Left ventricle myocardium inferior (tissue), 1 donor: Measurements from ENCODE around the gene MAP7. TPM values are rescaled to one million over a fixed set of nuclear protein-coding genes. Genes with fewer than 3 reads are reported as not detected.
"Not testable (repeated sequence)": the region's sequence is repeated elsewhere in the genome, so short reads cannot be mapped to it uniquely, and the experiment has no call there.

Source experiments
- DNase-seq: peaks from one replicate; pipeline ENCODE4 v3.0.0-alpha.2; 2020
- H3K27ac ChIP-seq: fragments of 200-600 bp; replicated peaks from 2 replicates; pipeline ENCODE4 v1.8.0; 2021
- H3K27me3 ChIP-seq: fragments of 200-600 bp; 2 replicates; pipeline ENCODE4 v1.8.0; 2021; ENCODE audit warnings: low read depth
- H3K36me3 ChIP-seq: fragments of 200-600 bp; 2 replicates; pipeline ENCODE4 v1.8.0; 2021
- H3K4me1 ChIP-seq: fragments of 200-600 bp; 2 replicates; pipeline ENCODE4 v1.8.0; 2021
- H3K4me3 ChIP-seq: fragments of 200-600 bp; 2 replicates; pipeline ENCODE4 v1.8.0; 2021; ENCODE audit warnings: mild to moderate bottlenecking, moderate library complexity
- H3K9me3 ChIP-seq: fragments of 200-600 bp; replicated peaks from 2 replicates; pipeline ENCODE4 v1.8.0; 2021
- intact Hi-C: fragments of 100-400 bp; cut with micrococcal nuclease; formaldehyde crosslinking; loops from one replicate; pipeline ENCODE4 v1.11.0; 2022
- total RNA-seq: library from RNA; stranded (reverse); fragmentation: NEBNext Ultra II Directional; extraction: Animal tissue kit (Norgen Biotek cat#: 25700); gene quantifications from one replicate; pipeline ENCODE4 v1.2.1, GENCODE V29; 2021
- TF ChIP-seq, protein P1 (sequence below): fragments of 200-600 bp; IDR thresholded peaks from 2 replicates; pipeline ENCODE4 v1.8.0; 2021; ENCODE audit warnings: antibody characterized with exemption, mild to moderate bottlenecking, borderline replicate concordance
- donor health status: DM: no; HTN: yes; CAD: no; lungs with severe emphysema.

MAP7 gene
- total RNA-seq, 1 donor from 2014 or later = 3.1 TPM

DNA sequence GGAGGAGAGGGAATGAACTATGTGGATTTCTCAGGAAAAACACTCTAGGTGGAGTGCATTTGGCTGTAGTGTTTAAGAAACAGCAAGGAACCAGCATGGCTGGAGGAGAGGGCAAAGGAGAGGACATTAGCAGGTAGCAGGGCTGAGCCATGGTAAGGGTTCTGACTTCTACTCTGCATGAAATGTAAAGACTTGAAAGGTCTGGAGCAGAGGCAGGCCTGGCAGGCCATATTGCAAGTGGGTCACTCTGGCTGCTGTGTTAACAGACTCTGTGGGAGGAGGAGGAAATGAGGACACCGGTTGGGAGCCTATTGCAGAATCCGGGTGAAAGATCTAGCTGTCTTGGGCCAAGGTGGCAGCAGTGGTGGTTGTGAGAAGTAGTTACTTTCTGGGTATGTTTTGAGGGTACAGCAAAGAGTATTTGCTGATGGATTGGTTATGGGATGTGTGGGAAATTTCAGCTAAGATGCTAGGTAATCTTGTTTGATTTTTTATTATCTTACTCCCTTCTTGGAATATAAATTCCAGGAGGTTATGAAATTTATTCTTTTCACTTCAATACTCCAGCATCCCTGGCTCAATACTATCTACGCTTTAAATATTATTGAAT lies 144.7 kb downstream of the MAP7 start:
- Histone ChIP-seq H3K36me3 (no peaks in the 10 kb centered on the region), H3K9me3 (no peaks in the 10 kb centered on the region), H3K27ac (no peak overlapping the region), H3K4me3 (no peak overlapping the region), H3K4me1 (no peaks in the 10 kb centered on the region), H3K27me3 (no peaks in the 10 kb centered on the region)
- intact Hi-C loops = no loop called here
- no peak for DNase-seq
- TF ChIP-seq, protein P1, sequence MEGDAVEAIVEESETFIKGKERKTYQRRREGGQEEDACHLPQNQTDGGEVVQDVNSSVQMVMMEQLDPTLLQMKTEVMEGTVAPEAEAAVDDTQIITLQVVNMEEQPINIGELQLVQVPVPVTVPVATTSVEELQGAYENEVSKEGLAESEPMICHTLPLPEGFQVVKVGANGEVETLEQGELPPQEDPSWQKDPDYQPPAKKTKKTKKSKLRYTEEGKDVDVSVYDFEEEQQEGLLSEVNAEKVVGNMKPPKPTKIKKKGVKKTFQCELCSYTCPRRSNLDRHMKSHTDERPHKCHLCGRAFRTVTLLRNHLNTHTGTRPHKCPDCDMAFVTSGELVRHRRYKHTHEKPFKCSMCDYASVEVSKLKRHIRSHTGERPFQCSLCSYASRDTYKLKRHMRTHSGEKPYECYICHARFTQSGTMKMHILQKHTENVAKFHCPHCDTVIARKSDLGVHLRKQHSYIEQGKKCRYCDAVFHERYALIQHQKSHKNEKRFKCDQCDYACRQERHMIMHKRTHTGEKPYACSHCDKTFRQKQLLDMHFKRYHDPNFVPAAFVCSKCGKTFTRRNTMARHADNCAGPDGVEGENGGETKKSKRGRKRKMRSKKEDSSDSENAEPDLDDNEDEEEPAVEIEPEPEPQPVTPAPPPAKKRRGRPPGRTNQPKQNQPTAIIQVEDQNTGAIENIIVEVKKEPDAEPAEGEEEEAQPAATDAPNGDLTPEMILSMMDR = no peak

DNA sequence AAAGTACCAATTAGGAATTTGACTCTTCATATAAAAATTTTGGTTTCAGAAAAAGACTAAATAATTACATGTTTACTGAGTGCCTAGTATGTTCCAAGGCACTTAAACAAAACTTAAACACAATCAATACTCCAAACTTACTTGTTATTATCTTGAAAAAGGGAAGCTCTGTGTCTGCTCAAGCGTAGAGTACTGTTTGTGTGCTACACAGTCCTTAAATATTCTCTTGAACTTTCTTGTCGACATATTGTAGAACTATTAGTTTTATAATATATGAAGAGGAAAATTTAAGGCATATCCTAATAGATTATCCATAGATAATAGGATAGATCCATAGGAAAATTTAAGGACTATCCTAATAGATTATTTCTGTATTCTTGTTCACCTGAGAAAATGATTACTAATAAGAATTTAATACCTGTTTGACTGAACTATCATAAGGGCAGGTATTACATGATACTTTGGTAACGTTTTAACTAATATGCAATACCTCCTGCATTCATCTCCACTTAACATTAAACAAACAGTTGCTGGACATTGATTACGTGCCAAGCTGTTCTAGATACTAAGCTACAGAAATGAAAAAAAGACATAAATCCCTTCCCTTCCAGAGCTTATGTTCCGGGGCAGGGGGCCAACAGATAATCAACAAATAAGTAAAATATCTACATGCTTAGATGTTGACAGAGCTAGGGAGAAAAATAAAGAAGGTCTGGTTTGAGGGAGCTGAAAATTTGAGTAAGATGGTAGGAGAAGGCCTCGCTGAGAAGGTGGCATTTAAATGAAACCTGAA lies 145.4 kb downstream of the MAP7 start:
- Histone ChIP-seq H3K27ac (no peak overlapping the region), H3K9me3 (no peaks in the 10 kb centered on the region), H3K4me3 (no peak overlapping the region), H3K4me1 (no peaks in the 10 kb centered on the region), H3K36me3 (no peaks in the 10 kb centered on the region), H3K27me3 (no peaks in the 10 kb centered on the region)
- DNase-seq = no peak
- intact Hi-C loops = no loop called here
- TF ChIP-seq, protein P1 = no peak

DNA sequence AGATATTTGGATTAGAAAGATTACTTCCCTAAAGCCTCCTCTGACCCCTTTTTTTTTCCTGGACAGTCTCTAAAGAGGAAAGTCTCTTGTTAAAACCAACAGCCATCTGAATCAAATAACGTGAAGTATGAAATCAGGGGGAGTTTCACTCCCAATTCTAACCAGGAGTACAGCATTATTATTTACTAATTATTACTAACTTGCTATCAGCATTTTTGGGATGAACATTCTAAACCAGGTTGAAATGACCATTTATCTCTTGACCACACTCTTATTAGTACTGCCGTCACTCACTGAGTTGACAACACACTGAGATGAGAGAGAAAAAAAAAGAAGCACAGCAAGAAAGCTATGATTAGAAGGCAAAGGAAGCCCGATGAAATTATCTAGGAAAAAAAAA lies 146.2 kb downstream of the MAP7 start:
- H3K27ac ChIP-seq = no peak overlapping the region
- H3K36me3 ChIP-seq = no peaks in the 10 kb centered on the region
- H3K4me1 ChIP-seq = no peaks in the 10 kb centered on the region
- no peak overlapping the region for H3K4me3 ChIP-seq
- H3K9me3 ChIP-seq = no peaks in the 10 kb centered on the region
- TF ChIP-seq, protein P1 = no peak
- intact Hi-C loops = no loop called here
- DNase-seq = no peak
- H3K27me3 ChIP-seq = no peaks in the 10 kb centered on the region

DNA sequence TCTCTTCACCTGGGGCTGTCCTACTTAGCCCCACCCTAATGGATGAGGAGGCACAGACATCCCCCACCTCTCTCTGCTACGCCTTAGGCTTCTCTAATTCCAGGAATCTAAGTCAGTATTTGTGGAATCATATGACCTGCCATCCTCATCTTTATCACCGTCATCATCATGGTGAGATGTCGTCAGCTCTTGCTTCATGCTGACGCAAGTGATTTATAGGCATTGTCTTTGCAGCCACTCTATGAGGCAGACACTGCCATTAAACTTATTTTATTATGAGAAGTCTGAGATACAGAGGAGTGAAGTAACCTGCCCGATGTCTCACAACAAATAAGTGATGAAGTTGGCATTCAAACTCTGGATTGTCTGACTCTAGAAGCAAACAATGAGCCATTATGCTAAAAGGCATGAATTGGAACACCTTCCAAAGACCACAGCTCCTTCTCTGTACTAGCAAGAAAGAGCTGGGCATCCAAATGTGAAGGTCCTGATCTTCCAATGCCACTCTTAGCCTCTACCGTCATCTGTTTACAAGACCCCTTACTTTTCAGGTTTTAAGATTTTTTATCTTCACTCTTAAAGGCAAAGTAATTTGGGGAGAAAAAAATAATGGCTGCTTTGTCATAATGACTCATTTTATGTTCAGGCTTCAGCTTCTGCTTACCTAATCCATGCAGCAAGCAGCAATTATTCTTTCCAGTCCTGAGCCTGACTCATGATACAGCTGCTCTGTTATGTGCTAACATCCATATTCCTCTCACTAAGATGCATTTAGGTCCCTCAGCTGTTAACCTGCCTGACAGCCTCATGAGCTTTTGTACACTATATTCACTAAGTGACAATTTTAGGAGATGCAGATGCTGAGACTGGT lies 146.9 kb downstream of the MAP7 start:
- TF ChIP-seq, protein P1 = no peak
- H3K36me3 ChIP-seq = no peaks in the 10 kb centered on the region
- H3K27ac ChIP-seq = no peak overlapping the region
- H3K4me3 ChIP-seq = no peak overlapping the region
- intact Hi-C loops = no loop called here
- H3K9me3 ChIP-seq = no peaks in the 10 kb centered on the region
- H3K4me1 ChIP-seq = no peaks in the 10 kb centered on the region
- DNase-seq = no peak
- no peaks in the 10 kb centered on the region for H3K27me3 ChIP-seq

DNA sequence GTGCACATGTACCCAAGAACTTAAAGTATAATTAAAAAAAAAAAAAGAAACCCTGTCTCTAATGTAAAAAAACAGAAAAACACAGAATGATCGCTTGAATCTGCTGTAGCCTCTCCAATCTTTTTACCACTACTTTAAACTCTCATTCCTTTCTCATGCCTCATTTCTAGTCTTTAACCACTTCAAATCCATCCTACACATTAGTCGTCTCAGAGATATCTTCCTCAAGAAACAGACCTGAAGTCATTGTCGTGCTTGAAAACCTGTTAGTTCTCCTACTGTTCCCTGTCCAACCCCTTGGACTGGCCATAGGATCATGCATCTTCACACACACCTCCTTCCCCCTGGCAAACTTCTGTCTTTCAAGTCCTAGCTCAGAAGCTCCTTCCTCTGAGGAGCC lies 148.5 kb downstream of the MAP7 start:
- no peaks in the 10 kb centered on the region for H3K36me3 ChIP-seq
- H3K4me1 ChIP-seq = no peaks in the 10 kb centered on the region
- intact Hi-C loops = no loop called here
- H3K9me3 ChIP-seq = no peaks in the 10 kb centered on the region
- no peak overlapping the region for H3K4me3 ChIP-seq
- TF ChIP-seq, protein P1 = no peak
- no peak for DNase-seq
- no peak overlapping the region for H3K27ac ChIP-seq
- no peaks in the 10 kb centered on the region for H3K27me3 ChIP-seq

DNA sequence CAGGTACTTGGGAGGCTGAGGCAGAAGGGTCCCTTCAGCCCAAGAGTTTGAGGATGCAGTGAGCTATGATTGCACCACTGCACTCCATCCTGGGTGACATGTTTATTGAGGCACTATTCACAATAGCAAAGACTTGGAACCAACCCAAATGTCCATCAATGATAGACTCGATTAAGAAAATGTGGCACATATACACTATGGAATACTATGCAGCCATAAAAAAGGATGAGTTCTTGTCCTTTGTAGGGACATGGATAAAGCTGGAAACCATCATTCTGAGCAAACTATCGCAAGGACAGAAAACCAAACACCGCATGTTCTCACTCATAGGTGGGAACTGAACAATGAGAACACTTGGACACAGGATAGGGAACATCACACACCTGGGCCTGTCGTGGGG lies 149.0 kb downstream of the MAP7 start:
- DNase-seq, H3K36me3 ChIP-seq, H3K9me3 ChIP-seq, H3K27me3 ChIP-seq, H3K4me1 ChIP-seq, H3K27ac ChIP-seq, intact Hi-C loops, H3K4me3 ChIP-seq: not testable (repeated sequence)
